Activated CD4-positive, alpha-beta T cell treated with anti-CD3 and anti-CD28 coated beads, Interleukin-2, Interleukin-4, amounts not matched to agents 100 ng/mL and 50 ng/mL, durations not matched to agents 16 hours and 8 hours (primary cell): ENCODE measurements around the gene ABCC1.
"Not testable (repeated sequence)": the region's sequence is repeated elsewhere in the genome, so short reads cannot be mapped to it uniquely, and the experiment has no call there.

Source experiments
- DNase-seq: peaks from one replicate; pipeline ENCODE4 v3.0.0-alpha.2; 2020; ENCODE audit warnings: low spot score

The ABCC1 gene

GRCh38 chr16:16189842-16190241 lies 240.4 kb downstream of the ABCC1 start:
- DNase-seq = no peak

DNA sequence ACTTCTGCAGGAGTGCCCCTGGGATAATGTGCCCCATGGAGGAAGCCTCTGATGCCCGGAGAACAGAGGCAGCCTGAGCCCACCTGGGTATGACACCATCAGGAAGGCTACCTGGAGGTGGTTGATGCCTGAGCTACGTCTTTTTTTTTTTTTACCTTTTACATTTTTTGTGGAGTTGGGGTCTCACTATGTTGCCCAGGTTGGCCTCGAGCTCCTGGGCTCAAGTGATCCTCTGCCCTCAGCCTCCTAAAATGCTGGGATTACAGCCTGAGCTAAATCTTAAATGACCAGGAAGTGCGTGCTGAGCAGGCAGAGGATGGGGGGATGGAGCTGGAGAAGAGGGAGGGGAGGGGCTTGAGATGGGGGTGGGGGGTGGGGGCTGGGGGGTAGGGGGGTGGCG lies 241.1 kb downstream of the ABCC1 start:
- no peak for DNase-seq

DNA sequence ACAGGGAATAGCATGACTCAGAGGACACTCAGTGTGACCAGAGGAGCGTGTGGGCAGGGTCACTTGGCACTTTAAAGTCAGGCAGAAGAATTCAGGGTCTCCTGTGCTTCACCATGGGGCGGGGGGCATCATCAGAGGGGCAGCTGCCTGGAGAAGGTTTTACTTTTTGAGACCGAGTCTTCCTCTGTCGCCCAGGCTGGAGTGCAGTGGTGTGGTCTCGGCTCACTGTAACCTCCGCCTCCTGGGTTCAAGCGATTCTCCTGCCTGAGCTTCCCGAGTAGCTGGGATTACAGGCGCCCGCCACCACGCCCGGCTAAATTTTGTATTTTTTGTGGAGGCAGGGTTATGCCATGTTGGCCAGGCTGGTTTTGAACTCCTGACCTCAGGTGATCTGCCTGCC lies 241.6 kb downstream of the ABCC1 start:
- not testable (repeated sequence) for DNase-seq

GRCh38 chr16:16191493-16192167 lies 242.2 kb downstream of the ABCC1 start:
- DNase-seq = no peak
